NCI-H2227 (cell line): ENCODE data around the gene NAV2.
A peak's percentile ranks its signal among the peaks of the same experiment; 100 is the strongest.
"Not testable (repeated sequence)": the region's sequence is repeated elsewhere in the genome, so short reads cannot be mapped to it uniquely, and the experiment has no call there.

Experiments
- DNase-seq: peaks from one replicate; lab custom pipeline; 2025; ENCODE audit not compliant: unreplicated experiment; lab: John Stamatoyannopoulos, UW

The NAV2 gene

DNA sequence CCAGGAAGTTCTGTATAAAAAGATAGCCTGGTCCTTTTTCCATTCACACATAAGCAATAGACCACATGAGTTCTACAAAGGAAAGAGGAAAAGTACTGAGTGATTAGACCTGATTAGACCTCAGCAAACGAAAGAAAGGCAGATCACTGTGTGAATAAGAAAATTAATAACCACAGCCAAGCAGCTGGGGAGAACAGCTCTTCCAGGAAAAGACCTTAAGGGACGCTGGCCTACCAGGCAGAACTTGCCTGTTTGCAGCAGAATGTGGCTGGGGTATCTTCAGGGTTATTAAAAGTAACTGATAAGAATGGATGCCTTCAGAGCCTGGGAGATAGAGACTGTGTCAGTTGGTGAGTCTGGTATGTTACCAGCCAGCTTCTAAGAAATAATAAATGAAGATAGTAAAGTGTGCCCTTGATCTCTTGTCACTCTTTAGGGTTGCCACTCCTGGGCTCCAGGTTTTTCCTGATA, 274.7 kb downstream of the NAV2 start:
- DNase-seq = no peak

DNA sequence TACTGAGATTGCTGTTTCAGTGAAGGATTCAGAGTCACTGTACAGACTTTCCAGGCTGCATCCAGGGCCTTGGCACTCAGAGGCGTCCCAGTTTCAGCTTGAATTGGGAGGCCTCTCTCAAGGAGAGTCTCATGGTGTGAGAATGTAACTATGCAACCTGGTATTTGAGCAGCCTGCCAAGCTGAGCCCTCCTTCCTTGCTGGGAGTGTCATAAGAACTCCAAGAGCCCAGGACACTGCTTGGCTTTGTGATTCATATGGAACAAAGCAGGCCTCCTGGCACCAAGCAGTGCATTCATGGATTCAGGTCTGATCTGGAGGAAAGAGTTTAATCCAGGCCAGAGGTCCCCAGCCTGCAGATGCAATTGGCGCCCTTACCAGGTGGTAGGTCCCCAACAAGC, 276.0 kb downstream of the NAV2 start:
- DNase-seq = no peak

DNA sequence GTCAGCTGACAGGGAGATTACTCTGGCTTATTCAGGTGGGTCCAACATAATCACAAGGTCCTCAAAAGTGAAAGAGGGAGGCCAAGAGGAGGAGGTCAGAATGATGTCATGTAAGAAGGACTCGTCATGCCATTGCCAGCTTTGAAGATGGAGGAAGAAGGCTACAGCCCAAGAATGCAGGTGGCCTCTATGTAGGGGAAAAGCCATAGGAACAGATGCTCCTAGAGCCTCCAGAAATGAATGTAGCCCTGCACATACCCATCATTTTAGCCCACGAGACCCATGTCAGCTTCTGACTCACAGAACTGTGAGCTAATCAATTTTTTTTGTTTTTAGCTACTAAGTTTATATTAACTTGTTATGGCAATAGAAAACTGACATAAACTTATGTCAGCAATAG, 276.6 kb downstream of the NAV2 start:
- no peak for DNase-seq

DNA sequence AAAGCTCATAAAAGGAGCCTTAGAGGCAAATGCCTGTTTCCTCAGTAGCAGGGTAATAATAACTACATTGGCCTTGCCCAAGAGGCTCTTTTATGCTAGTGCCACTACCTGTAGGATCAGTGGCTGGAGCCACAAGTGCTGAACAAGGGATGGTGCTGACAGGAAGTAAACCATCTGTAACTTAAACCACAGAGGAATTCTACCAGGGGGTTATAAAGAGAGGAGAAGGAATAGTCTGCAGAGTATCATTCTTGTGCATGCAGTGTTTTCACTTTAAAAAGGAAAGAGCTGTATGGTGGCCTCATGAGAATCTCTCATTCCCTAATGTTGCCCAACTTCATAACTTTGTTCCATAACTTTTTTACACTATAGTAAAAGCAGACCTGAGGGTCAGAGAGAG, 279.5 kb downstream of the NAV2 start:
- DNase-seq = no peak

DNA sequence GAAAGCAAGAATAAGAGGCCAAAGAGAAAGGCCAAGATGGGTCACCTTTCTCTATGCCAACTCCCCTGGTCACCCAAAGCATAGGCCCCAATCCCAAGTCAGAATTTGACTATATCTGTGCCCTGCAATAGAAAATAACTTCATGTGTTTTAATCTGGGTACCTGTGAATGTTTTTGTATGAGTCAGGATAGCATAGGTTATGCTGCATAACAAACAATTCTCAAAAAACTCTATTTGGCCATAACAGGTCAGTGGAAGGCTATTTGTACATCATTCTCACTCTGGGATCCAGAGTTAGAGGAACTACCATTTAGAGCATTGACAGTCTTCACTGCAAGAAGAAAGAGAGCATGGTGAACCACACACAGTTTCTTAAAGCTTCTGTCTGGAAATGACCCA, 280.4 kb downstream of the NAV2 start:
- DNase-seq = no peak

DNA sequence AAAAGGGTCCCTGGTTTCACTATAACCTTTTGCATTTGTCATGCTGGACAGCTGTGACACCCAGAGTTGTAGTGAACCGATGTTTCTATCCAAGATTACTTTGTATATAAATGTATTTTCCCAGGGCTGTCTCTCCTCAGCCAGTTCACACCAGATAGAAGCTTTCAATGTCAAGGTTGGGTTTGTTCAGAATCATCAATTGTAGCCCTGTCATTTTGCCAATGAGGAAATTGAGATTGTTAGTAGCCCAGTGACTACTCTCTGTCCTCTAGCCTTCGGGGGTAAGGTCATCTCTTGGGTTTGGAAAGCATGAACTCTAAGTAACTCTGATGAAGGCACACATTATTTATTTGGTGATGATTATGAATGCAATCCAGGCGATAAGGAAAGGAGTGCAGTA, 282.0 kb downstream of the NAV2 start:
- DNase-seq = no peak

DNA sequence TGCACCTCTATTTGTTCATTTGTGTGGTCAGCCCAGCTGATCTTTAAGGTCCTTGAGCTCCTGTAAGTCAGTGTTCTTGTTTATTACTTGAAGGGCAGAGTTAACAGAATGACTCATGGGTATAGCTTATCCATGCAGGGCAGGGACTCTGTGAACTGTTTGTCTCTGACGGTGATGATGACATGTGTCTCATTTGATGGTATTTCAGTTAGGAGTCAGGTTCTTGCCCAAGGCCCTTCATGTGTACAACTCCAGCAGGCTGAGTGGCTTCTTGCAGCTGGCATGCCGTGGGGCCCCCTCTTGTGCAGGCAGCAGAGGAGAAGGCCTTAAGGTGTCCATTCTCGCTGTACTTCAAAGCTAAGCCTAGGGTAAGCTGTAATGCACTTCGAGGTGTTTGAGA, 282.5 kb downstream of the NAV2 start:
- DNase-seq = no peak

DNA sequence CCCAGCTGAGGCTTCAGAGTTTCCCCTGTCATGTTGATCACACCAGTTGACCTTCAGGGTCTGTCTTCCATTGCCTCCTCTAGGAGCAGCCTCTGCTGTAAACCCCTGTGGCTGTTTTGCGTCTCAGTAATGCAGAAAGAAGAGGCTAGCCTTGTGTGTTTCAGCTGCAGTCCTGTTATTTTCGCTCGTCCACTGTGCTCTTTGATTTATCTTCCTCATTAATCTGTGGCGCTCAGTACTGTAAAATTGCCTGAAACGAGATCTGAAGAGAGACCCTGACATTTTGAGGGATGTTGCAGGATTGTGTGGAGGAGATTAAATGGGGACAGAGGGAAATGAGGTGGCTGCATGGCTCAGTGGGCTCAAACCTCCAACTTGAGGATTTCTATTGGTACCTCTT, 283.9 kb downstream of the NAV2 start:
- DNase-seq = no peak

DNA sequence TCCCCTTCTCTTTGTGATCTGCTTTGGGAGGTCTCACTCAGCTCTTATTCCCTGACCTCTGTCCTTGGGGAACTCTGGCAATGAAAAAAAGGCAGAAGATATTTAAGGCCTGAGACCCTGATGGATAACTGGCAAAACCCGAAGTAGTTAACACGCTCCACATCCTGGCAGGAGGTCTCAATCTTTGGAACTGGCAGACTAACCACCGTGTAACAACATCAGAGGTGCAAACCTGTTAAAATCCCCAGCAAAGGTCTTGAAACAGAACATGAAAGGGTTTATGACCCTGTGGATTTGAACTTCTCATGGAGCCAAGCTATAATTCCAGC, 287.3 kb downstream of the NAV2 start:
- DNase-seq = no peak

DNA sequence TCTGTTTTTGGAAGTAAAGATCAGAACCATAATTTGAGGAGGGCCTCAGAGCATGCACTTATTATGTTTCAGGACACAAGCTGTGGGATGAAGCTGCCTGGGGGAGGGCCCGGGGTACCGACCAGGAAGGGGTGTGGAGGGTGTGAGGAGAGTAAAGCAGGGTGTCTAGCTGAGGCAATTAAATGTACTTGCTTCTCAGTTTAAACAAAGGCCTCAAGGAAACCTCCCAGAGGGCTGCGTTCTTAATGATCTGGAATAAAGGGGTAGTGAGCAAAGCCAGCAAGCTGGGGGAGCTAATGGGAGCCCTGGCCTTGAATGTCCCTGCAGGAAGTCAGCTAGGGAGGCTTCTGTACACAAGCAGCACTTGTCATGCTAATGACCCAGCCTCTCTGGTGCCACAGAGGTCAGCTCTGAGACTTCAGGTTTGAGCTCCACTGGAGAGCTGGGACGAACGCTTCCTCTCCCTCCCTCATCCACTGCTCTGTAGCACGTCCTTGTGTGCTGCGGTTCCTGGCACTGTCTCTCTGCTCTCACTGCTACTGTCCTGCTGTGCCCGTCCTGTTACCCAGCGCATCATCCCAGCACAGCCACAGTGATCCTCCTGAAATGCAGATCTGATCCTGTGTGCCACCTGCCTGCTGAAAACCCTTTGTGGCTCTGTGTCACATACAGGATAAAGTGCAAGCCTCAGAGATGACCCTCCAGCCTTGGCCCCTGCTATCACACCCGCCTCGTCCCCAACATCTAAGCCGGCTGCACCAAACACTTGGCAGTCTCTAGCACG, 287.9 kb downstream of the NAV2 start:
- peak; percentile 93 for DNase-seq

DNA sequence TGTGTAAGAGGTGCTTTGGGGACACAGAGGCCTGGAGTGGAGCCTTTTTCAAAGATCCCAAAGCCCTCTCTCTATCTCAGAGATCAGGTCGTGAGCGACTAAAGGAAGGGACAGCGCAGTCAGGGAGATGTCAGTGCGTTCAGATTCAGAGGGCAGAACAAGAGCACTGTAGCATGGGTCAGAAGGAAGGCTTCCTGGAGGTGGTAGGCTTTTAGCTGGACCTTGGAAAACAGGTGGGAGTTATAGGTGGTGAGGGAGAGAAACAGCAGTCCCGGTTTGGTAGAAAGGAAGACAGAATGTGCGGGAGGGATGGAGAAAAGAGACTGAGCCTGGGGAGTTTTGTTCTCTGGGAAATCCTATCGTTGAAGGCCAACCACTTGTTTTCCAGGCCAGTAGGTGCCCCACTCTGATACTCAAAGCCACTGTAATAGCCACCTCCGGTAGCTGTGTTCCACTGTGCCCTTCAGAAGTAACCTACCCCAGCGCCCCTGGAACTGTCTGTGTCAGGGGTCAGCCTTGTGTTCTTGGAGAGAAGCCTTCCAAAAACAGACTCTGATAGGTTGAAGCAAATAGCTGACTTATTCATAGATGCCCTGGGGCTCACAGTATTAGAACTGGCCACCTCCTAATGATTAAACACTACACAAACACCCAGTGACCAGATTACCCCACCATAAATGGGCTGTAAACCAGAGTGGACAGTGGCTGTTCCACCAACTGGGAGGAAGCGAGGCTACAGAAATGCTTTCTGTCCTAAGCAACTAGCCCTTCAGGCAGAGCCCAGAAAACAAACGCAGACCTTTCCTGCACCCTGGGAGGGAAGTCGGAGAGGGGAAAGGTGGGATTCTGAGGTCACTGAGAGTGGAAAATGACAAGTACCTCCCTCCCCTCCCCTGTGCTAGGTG, 289.9 kb downstream of the NAV2 start:
- DNase-seq = no peak

DNA sequence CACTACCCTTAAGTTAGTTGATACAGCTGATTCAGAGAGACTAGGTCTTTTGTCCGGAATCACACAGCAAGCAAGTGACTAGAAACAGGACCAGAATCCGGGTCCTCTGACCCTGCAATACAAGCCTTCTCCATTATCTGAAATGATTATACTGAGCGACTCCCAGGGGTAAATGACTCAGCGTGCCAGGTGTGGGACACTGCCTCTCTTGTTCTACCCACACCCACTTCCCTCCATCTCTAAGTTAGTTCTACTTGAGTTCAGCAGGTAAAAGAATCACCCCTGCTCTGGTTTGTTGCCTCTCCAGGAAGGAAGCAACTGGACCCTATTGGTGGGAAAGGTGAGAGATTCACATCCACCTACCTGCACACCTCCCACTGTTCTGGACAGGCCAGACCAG, 290.7 kb downstream of the NAV2 start:
- DNase-seq = no peak

DNA sequence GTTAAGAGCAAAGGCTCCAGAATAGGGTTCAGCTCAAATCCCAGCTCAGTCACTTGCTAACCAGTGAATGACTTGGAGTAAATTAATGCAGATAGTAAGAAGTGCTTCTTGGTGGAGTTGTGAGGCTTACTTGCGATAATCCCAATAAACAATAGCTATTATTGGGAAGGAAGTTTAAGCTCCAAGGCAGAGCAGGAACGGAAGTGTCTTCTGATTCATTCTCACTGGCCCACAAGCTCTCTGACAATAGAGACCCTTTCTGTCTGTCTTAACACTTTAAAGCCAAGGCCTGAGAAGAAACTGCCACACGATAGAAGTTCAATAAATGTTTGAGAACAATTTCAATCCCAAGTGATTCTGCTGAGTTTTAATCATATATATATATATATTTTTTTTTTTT, 292.2 kb downstream of the NAV2 start:
- DNase-seq = no peak

DNA sequence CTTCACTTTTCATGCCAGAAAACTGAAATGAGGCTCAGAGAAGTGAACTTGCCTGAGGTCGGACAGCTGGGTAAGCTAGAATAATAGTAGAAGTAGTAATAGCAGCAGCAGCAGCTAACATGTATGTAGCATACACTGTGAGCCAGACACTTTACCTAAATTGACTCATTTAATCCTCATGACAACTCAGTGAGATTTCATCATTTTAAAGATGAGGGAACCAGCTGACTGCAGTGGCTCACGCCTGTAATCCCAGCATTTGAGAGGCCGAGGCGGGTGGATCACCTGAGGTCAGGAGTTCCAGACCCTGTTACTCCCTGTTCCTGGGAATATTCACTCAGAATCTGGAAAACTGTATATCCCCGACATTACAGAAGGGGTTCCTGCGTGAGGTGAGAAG, 293.1 kb downstream of the NAV2 start:
- DNase-seq = no peak

DNA sequence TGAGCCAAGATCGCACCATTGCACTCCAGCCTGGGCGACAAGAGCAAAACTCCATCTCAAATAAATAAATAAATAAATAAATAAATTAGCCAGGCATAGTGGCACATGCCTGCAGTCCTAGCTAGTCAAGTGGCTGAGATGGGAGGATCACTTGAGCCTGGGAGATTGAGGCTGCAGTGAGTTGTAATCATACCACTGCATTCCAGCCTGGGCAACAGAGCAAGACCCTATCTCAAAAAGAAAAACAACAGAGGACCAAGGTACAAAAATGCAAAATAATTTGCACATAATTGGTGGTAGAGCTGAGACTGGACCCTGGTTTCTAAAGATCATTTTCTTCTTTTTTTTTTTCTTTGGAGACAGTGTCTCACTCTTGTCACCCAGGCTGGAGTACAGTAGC, 294.0 kb downstream of the NAV2 start:
- not testable (repeated sequence) for DNase-seq

DNA sequence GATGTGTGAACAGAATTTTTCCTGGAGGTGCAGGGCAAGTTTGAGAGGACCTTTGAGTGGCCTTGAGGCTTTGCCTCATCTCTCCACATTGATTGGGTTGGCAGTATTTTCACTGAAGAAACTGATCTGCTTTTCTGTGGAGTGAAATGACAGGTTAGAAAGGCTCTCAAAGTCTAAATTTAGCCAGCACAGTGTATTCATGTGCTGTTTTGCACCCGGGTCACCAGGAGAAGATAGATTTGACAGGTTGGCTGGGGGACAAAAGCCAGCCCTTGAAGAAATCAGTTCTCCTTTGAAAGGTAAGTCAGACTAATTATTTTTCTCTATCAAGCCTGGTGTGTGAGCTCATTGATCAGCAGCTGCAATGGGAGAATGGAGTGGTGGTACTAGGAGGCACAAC, 294.7 kb downstream of the NAV2 start:
- no peak for DNase-seq

DNA sequence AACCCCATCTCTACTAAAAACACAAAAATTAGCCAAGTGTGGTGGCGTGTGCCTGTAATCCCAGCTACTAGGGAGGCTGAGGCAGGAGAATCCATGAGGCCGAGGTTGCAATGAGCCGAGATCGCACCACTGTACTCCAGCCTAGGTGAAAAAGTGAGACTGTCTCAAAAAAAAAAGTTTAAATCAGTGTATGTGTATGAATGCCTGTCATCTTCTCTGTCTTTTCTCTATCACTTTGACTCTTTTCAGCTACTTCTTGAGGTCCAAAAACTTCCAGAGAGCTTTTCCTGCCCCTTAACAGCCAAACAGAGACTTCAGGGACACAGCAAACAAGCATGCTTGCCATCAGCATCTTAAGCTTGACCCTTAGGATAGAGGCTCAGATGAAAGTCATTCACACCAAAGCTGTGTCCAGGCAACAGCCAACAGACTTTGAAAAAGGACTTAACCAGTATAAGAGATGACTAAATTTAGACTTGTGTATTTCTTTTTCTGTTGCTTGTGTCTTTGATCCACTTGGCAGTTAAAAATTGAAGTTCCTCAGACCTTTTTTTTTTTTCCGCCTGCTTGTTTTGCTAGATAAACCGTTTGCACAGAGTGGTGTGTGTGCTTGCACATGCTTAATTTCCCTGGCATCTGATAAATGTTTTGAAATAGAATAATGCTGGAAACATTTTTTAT, 295.7 kb downstream of the NAV2 start:
- DNase-seq = no peak

DNA sequence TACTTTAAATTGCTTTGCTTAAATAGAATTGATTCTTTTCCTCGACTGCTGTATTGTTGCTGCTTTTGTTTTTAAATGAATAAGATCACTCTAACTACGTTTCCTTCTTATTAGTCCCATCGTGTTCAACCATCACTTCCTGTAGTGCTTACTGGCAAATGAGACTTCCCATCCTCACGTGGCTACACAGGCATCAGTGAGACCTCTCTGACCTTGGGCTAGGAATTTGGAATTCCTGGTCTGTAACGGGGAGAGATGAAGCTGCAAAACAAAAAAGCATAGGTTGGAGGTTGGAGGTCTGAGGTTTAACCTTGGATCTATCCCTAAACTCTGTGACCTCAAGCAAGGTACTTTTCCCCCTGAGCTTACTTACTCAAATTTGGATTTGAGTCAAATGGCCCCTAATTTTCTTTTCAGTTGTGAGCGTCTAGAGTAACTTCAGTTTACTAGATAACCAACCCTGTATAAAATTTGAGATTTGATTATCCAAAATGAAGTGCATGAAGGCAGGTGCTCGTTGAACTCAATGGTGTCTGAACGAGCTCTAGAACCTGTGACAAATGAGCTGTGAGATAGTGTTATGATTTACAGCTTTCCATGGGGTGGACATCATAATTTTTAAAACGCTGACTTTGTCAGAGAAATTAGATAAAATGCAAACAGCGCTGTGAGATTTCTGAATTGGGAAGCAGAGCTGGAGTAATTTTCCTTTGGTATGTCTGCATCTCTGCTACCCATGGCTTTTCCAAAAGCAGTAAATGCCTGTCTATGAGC, 296.4 kb downstream of the NAV2 start:
- no peak for DNase-seq

DNA sequence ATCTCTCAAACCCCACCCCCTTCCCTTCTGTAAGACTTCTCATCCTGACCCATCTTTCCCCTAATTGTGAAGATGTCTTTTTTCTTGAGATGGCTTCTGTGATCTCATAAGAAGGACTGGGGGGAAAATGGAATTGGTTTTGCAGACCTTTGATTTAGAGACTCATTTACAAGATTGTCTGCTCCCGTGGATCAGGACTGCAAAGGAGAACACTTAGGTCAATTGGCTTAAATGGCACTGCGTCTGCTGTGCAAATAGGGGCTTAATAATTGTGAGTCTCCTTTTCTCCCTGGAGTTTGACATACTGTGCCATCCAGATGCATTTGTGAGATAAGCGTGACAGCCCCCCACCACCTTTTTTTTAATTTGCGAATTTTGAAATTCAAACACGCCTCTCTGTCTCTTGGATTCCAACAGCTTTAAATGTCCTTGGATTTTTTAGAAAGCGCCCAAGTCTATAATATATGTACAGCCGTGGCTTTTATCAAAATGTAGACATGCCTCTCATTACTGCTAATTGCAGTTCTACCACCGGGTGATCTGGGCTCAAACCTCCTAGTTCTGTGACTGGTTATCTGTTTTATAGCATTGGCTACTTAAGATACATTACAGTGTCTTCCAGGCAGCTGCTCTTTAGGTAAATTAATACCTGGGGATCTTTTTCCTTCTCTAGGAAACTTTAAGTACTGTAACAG, 297.7 kb downstream of the NAV2 start:
- DNase-seq = peak; percentile 89

DNA sequence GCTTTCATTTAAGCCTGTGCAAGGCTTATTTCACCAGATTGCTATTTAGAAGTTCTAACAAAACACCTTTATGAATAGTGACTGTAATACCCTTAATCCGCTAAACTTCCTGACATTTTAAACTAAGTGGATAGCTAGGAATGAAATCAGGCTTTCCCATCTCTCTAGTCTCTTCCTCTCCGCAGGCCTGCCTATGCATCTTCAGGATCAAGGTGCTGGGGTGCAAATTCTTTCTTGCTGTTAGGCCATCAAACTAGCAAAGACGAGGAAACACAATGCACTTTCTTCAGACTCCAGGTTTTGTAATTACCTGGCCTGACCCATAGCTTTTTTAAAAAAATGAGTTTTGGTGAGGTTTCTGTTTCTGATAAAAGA, 298.2 kb downstream of the NAV2 start:
- DNase-seq = no peak
